ENCODE results near the gene LYPD6. TPM values are rescaled to one million over a fixed set of nuclear protein-coding genes. Genes with fewer than 3 reads are reported as not detected.

Gene LYPD6
- total and polyA plus RNA-seq, 2 donors (not counting 1 experiment from before 2014, with no cell fraction given), result not detected

- H3K27ac ChIP-seq (ENCODE audit: low read length in 2 of 2), result no peak overlapping the region
- no peaks in the 10 kb centered on the region for H3K79me2 ChIP-seq (ENCODE audit: control insufficient read depth, insufficient read depth, low read length)
- H3K9ac ChIP-seq (ENCODE audit: low read length), result no peak overlapping the region
- H3K27me3 ChIP-seq (replicated peaks in 1 of 4; ENCODE audit: control extremely low read depth in 1 of 4, control insufficient read depth in 3 of 4, insufficient read depth in 4 of 4, low read length in 3 of 4), result no peaks in the 10 kb centered on the region
- ChIA-PET CTCF (no interaction called here), POLR2A (no interaction called here)
- Mint-ChIP-seq H3K27ac (no peak overlapping the region), H3K4me3 (no peak overlapping the region), H3K4me1 (no peaks in the 10 kb centered on the region), H3K27me3 (no peaks in the 10 kb centered on the region), H3K9me3 (ENCODE audit: insufficient read depth) (no peaks in the 10 kb centered on the region)
- peaks cover 0 to 3% (median 0%) of the 10 kb centered on the region in 3 donors for H3K9me3 ChIP-seq (ENCODE audit: control extremely low read depth in 1 of 3, control insufficient read depth in 2 of 3, insufficient read depth in 1 of 3, low read length in 2 of 3)
- H4K20me1 ChIP-seq (ENCODE audit: control insufficient read depth, insufficient read depth, low read length, poor library complexity, severe bottlenecking), result no peaks in the 10 kb centered on the region
- no peak for TF ChIP-seq EZH2 (IDR thresholded peaks at IDR 0.05; ENCODE audit: borderline replicate concordance, insufficient read depth, low read depth, low read length, poor library complexity, severe bottlenecking)
- TF ChIP-seq, protein P1, sequence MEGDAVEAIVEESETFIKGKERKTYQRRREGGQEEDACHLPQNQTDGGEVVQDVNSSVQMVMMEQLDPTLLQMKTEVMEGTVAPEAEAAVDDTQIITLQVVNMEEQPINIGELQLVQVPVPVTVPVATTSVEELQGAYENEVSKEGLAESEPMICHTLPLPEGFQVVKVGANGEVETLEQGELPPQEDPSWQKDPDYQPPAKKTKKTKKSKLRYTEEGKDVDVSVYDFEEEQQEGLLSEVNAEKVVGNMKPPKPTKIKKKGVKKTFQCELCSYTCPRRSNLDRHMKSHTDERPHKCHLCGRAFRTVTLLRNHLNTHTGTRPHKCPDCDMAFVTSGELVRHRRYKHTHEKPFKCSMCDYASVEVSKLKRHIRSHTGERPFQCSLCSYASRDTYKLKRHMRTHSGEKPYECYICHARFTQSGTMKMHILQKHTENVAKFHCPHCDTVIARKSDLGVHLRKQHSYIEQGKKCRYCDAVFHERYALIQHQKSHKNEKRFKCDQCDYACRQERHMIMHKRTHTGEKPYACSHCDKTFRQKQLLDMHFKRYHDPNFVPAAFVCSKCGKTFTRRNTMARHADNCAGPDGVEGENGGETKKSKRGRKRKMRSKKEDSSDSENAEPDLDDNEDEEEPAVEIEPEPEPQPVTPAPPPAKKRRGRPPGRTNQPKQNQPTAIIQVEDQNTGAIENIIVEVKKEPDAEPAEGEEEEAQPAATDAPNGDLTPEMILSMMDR (IDR thresholded peaks at IDR 0.05), result no peak
- no peaks in the 10 kb centered on the region for H3K36me3 ChIP-seq (replicated peaks in 1 of 2; ENCODE audit: control extremely low read depth in 1 of 2, control insufficient read depth in 1 of 2, extremely low read depth in 1 of 2, insufficient read depth in 2 of 2, low read length in 1 of 2)
- no CpG with 5 or more reads among the region's 3 CpGs for WGBS (ENCODE audit: insufficient coverage)
- ATAC-seq (ENCODE audit: low read depth), result no peak
- no peaks in the 10 kb centered on the region for H3K4me1 ChIP-seq (ENCODE audit: control insufficient read depth in 2 of 2, insufficient read depth in 2 of 2, low read length in 2 of 2)
- no peak for DNase-seq
- intact Hi-C loops (cut with micrococcal nuclease), result no loop called here
- H3K4me2 ChIP-seq (replicated peaks; ENCODE audit: low read depth, low read length, poor library complexity, severe bottlenecking), result no peak overlapping the region
- no peak overlapping the region for H3K4me3 ChIP-seq (ENCODE audit: control extremely low read depth in 1 of 5, extremely low read depth in 1 of 5, insufficient read depth in 1 of 5, low read depth in 2 of 5, low read length in 4 of 5)
- H2AFZ ChIP-seq (ENCODE audit: insufficient read depth, low read depth, low read length, poor library complexity, severe bottlenecking), result no peak overlapping the region
Observed at GRCh38 chr2:149466635-149467034, 136.2 kb downstream of the LYPD6 start.

DNA sequence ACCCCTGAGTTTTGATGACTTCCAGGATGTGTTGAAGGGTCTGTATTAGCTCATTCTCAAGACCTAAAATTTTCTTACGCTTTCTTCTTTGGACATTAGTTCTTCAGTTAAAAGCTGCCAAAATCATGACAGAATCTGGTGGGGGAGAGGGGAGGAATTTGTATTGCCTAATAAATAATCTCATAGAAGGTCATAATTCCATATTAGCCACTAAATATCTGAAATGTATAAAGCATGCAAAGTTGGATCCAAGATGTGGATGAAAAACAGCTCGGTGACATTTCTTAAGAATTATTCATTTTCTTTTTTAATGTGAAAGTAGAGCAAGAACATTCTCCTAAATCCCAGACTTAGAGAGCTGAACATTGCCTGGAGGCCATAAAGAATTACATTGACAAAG lies 137.0 kb downstream of the LYPD6 start:
- no peak for ATAC-seq (ENCODE audit: low read depth)
- Histone ChIP-seq H3K4me3 (ENCODE audit: control extremely low read depth in 1 of 5, extremely low read depth in 1 of 5, insufficient read depth in 1 of 5, low read depth in 2 of 5, low read length in 4 of 5) (no peak overlapping the region), H3K36me3 (replicated peaks in 1 of 2; ENCODE audit: control extremely low read depth in 1 of 2, control insufficient read depth in 1 of 2, extremely low read depth in 1 of 2, insufficient read depth in 2 of 2, low read length in 1 of 2) (no peaks in the 10 kb centered on the region), H3K27me3 (replicated peaks in 1 of 4; ENCODE audit: control extremely low read depth in 1 of 4, control insufficient read depth in 3 of 4, insufficient read depth in 4 of 4, low read length in 3 of 4) (no peaks in the 10 kb centered on the region), H3K4me1 (ENCODE audit: control insufficient read depth in 2 of 2, insufficient read depth in 2 of 2, low read length in 2 of 2) (no peaks in the 10 kb centered on the region), H3K79me2 (ENCODE audit: control insufficient read depth, insufficient read depth, low read length) (no peaks in the 10 kb centered on the region), H3K27ac (ENCODE audit: low read length in 2 of 2) (no peak overlapping the region), H3K4me2 (replicated peaks; ENCODE audit: low read depth, low read length, poor library complexity, severe bottlenecking) (no peak overlapping the region), H3K9ac (ENCODE audit: low read length) (no peak overlapping the region), H4K20me1 (ENCODE audit: control insufficient read depth, insufficient read depth, low read length, poor library complexity, severe bottlenecking) (no peaks in the 10 kb centered on the region), H3K9me3 (ENCODE audit: control extremely low read depth in 1 of 3, control insufficient read depth in 2 of 3, insufficient read depth in 1 of 3, low read length in 2 of 3) (no peaks in the 10 kb centered on the region), H2AFZ (ENCODE audit: insufficient read depth, low read depth, low read length, poor library complexity, severe bottlenecking) (no peak overlapping the region)
- no peak for TF ChIP-seq EZH2 (IDR thresholded peaks at IDR 0.05; ENCODE audit: borderline replicate concordance, insufficient read depth, low read depth, low read length, poor library complexity, severe bottlenecking)
- TF ChIP-seq, protein P1 (IDR thresholded peaks at IDR 0.05), result no peak
- POLR2A ChIA-PET, result no interaction called here
- H3K9me3 Mint-ChIP-seq (ENCODE audit: insufficient read depth), result no peaks in the 10 kb centered on the region
- no CpG with 5 or more reads among the region's 2 CpGs for WGBS (ENCODE audit: insufficient coverage)
- H3K27me3 Mint-ChIP-seq, result no peaks in the 10 kb centered on the region
- H3K4me3 Mint-ChIP-seq, result no peak overlapping the region
- H3K27ac Mint-ChIP-seq, result no peak overlapping the region
- H3K4me1 Mint-ChIP-seq, result no peaks in the 10 kb centered on the region
- CTCF ChIA-PET, result no interaction called here
- intact Hi-C loops (cut with micrococcal nuclease), result no loop called here
- DNase-seq, result no peak
